ENCODE results near the gene MVB12B.
"Not testable (repeated sequence)": the region's sequence is repeated elsewhere in the genome, so short reads cannot be mapped to it uniquely, and the experiment has no call there.

Gene MVB12B

GRCh38 chr9:126550891-126551351 lies 224.3 kb downstream of the MVB12B start:
- peaks cover 0 to 31% (median 0%) of the 10 kb centered on the region in 3 experiments for H3K27me3 ChIP-seq (ENCODE audit: control insufficient read depth in 3 of 3, insufficient read depth in 3 of 3, low read depth in 1 of 3, low read length in 3 of 3)
- H4K8ac ChIP-seq (ENCODE audit: low read depth, low read length) = no peak overlapping the region
- H2AK5ac ChIP-seq (ENCODE audit: low read depth, low read length) = peak overlapping the region; percentile 94
- no peak overlapping the region for H2BK5ac ChIP-seq (ENCODE audit: low read length)
- no peaks in the 10 kb centered on the region for H3K9me3 ChIP-seq (replicated peaks in 1 of 2; ENCODE audit: control insufficient read depth in 2 of 2, insufficient read depth in 1 of 2, low read depth in 1 of 2, low read length in 2 of 2)
- H3K27ac ChIP-seq (replicated peaks; ENCODE audit: low read length) = no peak overlapping the region
- H4K91ac ChIP-seq (ENCODE audit: low read depth, low read length, poor library complexity) = no peak overlapping the region
- no CpG with 5 or more reads among the region's 15 CpGs for WGBS, 2 donors (ENCODE audit: extremely low coverage in 2 of 2, insufficient read length in 2 of 2, insufficient replicate concordance in 1 of 2)
- no peaks in the 10 kb centered on the region for H3K36me3 ChIP-seq (replicated peaks in 1 of 2; ENCODE audit: control insufficient read depth in 2 of 2, insufficient read depth in 2 of 2, low read length in 2 of 2)
- peak overlapping the region; percentile 54 for H3K9ac ChIP-seq (ENCODE audit: low read depth, low read length, poor library complexity)
- no peak overlapping the region for H3K18ac ChIP-seq (ENCODE audit: low read length)
- no peak overlapping the region for H2BK12ac ChIP-seq (ENCODE audit: low read length)
- no peak for DNase-seq (ENCODE audit: low spot score)
- no peak overlapping the region for H3K4me2 ChIP-seq (ENCODE audit: insufficient read depth, low read length, poor library complexity, severe bottlenecking)
- no peak overlapping the region for H3K4me3 ChIP-seq (ENCODE audit: low read length in 2 of 2)
- peak overlapping the region; percentile 87 for H3K14ac ChIP-seq (ENCODE audit: low read length)
- peak overlapping the region; percentile 83 for H2BK15ac ChIP-seq (ENCODE audit: low read length)
- no peaks in the 10 kb centered on the region for H3K79me1 ChIP-seq (ENCODE audit: low read depth, low read length)
- no peak overlapping the region for H3K4ac ChIP-seq (ENCODE audit: low read length)
- H3K4me1 ChIP-seq (ENCODE audit: control insufficient read depth in 2 of 2, insufficient read depth in 1 of 2, low read depth in 1 of 2, low read length in 2 of 2) = peaks cover 0 to 7% of the 10 kb centered on the region in 2 donors
- no peak overlapping the region for H2AFZ ChIP-seq (ENCODE audit: low read length)
- no peak overlapping the region for H3K23ac ChIP-seq (ENCODE audit: low read depth, low read length, poor library complexity)
- H2BK120ac ChIP-seq (ENCODE audit: low read depth, low read length) = no peak overlapping the region

- no peaks in the 10 kb centered on the region for H3K36me3 ChIP-seq (replicated peaks in 1 of 2; ENCODE audit: control insufficient read depth in 2 of 2, insufficient read depth in 2 of 2, low read length in 2 of 2)
- DNase-seq (ENCODE audit: low spot score) = no peak
- no peak overlapping the region for H3K18ac ChIP-seq (ENCODE audit: low read length)
- H2BK120ac ChIP-seq (ENCODE audit: low read depth, low read length) = no peak overlapping the region
- no peak overlapping the region for H3K9ac ChIP-seq (ENCODE audit: low read depth, low read length, poor library complexity)
- peaks cover 0 to 25% (median 0%) of the 10 kb centered on the region in 3 experiments for H3K27me3 ChIP-seq (ENCODE audit: control insufficient read depth in 3 of 3, insufficient read depth in 3 of 3, low read depth in 1 of 3, low read length in 3 of 3)
- no peak overlapping the region for H2AK5ac ChIP-seq (ENCODE audit: low read depth, low read length)
- no peak overlapping the region for H2BK15ac ChIP-seq (ENCODE audit: low read length)
- no peak overlapping the region for H4K8ac ChIP-seq (ENCODE audit: low read depth, low read length)
- no peak overlapping the region for H3K4ac ChIP-seq (ENCODE audit: low read length)
- no peak overlapping the region for H3K4me3 ChIP-seq (ENCODE audit: low read length in 2 of 2)
- no peak overlapping the region for H3K23ac ChIP-seq (ENCODE audit: low read depth, low read length, poor library complexity)
- H2BK12ac ChIP-seq (ENCODE audit: low read length) = no peak overlapping the region
- peaks cover 0 to 7% of the 10 kb centered on the region in 2 donors for H3K4me1 ChIP-seq (ENCODE audit: control insufficient read depth in 2 of 2, insufficient read depth in 1 of 2, low read depth in 1 of 2, low read length in 2 of 2)
- no peak overlapping the region for H2BK5ac ChIP-seq (ENCODE audit: low read length)
- H2AFZ ChIP-seq (ENCODE audit: low read length) = no peak overlapping the region
- WGBS, 2 donors (ENCODE audit: extremely low coverage in 2 of 2, insufficient read length in 2 of 2, insufficient replicate concordance in 1 of 2) = no CpG with 5 or more reads among the region's 6 CpGs
- no peaks in the 10 kb centered on the region for H3K9me3 ChIP-seq (replicated peaks in 1 of 2; ENCODE audit: control insufficient read depth in 2 of 2, insufficient read depth in 1 of 2, low read depth in 1 of 2, low read length in 2 of 2)
- H3K4me2 ChIP-seq (ENCODE audit: insufficient read depth, low read length, poor library complexity, severe bottlenecking) = no peak overlapping the region
- H3K14ac ChIP-seq (ENCODE audit: low read length) = no peak overlapping the region
- no peak overlapping the region for H4K91ac ChIP-seq (ENCODE audit: low read depth, low read length, poor library complexity)
- H3K27ac ChIP-seq (replicated peaks; ENCODE audit: low read length) = no peak overlapping the region
- no peaks in the 10 kb centered on the region for H3K79me1 ChIP-seq (ENCODE audit: low read depth, low read length)
These were observed 225.2 kb downstream of the MVB12B start for GRCh38 chr9:126551812-126552211.

GRCh38 chr9:126554292-126554691 lies 227.7 kb downstream of the MVB12B start:
- Histone ChIP-seq H3K27me3 (ENCODE audit: control insufficient read depth in 3 of 3, insufficient read depth in 3 of 3, low read depth in 1 of 3, low read length in 3 of 3) (peaks cover 0 to 10% (median 0%) of the 10 kb centered on the region in 3 experiments), H3K23ac (ENCODE audit: low read depth, low read length, poor library complexity) (no peak overlapping the region), H3K27ac (replicated peaks; ENCODE audit: low read length) (no peak overlapping the region), H3K4me3 (ENCODE audit: low read length in 2 of 2) (no peak overlapping the region), H3K9ac (ENCODE audit: low read depth, low read length, poor library complexity) (peak overlapping the region; percentile 10), H4K8ac (ENCODE audit: low read depth, low read length) (no peak overlapping the region), H2AFZ (ENCODE audit: low read length) (no peak overlapping the region), H3K4me1 (ENCODE audit: control insufficient read depth in 2 of 2, insufficient read depth in 1 of 2, low read depth in 1 of 2, low read length in 2 of 2) (peaks cover 0 to 7% of the 10 kb centered on the region in 2 donors), H3K14ac (ENCODE audit: low read length) (no peak overlapping the region), H3K4ac (ENCODE audit: low read length) (no peak overlapping the region), H2BK5ac (ENCODE audit: low read length) (no peak overlapping the region), H4K91ac (ENCODE audit: low read depth, low read length, poor library complexity) (no peak overlapping the region), H3K79me1 (ENCODE audit: low read depth, low read length) (no peaks in the 10 kb centered on the region), H2BK15ac (ENCODE audit: low read length) (no peak overlapping the region), H2AK5ac (ENCODE audit: low read depth, low read length) (no peak overlapping the region), H3K4me2 (ENCODE audit: insufficient read depth, low read length, poor library complexity, severe bottlenecking) (no peak overlapping the region), H2BK12ac (ENCODE audit: low read length) (no peak overlapping the region), H3K9me3 (replicated peaks in 1 of 2; ENCODE audit: control insufficient read depth in 2 of 2, insufficient read depth in 1 of 2, low read depth in 1 of 2, low read length in 2 of 2) (no peaks in the 10 kb centered on the region), H3K36me3 (replicated peaks in 1 of 2; ENCODE audit: control insufficient read depth in 2 of 2, insufficient read depth in 2 of 2, low read length in 2 of 2) (no peaks in the 10 kb centered on the region), H3K18ac (ENCODE audit: low read length) (peak overlapping the region; percentile 72), H2BK120ac (ENCODE audit: low read depth, low read length) (no peak overlapping the region)
- no peak for DNase-seq (ENCODE audit: low spot score)
- WGBS, 2 donors (ENCODE audit: extremely low coverage in 2 of 2, insufficient read length in 2 of 2, insufficient replicate concordance in 1 of 2) = no CpG with 5 or more reads among the region's 8 CpGs

DNA sequence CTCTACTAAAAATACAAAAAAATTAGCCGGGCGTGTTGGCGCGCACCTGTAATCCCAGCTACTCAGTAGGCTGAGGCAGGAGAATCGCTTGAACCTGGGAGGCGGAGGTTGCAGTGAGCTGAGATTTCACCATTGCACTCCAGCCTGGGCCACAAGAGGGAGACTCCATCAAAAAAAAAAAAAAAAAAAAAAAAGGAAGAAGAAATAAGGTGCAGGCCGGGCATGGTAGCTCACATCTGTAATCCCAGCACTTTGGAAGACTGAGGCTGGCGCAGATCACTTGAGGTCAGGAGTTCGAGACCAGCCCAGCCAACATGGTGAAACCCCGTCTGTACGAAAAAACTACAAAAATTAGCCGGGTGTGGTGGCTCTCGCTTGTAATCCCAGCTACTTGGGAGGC lies 228.8 kb downstream of the MVB12B start:
- no CpG with 5 or more reads among the region's 13 CpGs for WGBS, 2 donors (ENCODE audit: extremely low coverage in 2 of 2, insufficient read length in 2 of 2, insufficient replicate concordance in 1 of 2)
- H2AK5ac ChIP-seq (ENCODE audit: low read depth, low read length); H3K4me1 ChIP-seq (ENCODE audit: control insufficient read depth in 2 of 2, insufficient read depth in 1 of 2, low read depth in 1 of 2, low read length in 2 of 2); H3K23ac ChIP-seq (ENCODE audit: low read depth, low read length, poor library complexity); H3K14ac ChIP-seq (ENCODE audit: low read length); H2AFZ ChIP-seq (ENCODE audit: low read length); H2BK15ac ChIP-seq (ENCODE audit: low read length); H3K79me1 ChIP-seq (ENCODE audit: low read depth, low read length); H2BK5ac ChIP-seq (ENCODE audit: low read length); H4K8ac ChIP-seq (ENCODE audit: low read depth, low read length); H3K4me3 ChIP-seq (ENCODE audit: low read length in 2 of 2); H3K9me3 ChIP-seq (replicated peaks in 1 of 2; ENCODE audit: control insufficient read depth in 2 of 2, insufficient read depth in 1 of 2, low read depth in 1 of 2, low read length in 2 of 2); DNase-seq (ENCODE audit: low spot score); H3K27ac ChIP-seq (replicated peaks; ENCODE audit: low read length); H3K4me2 ChIP-seq (ENCODE audit: insufficient read depth, low read length, poor library complexity, severe bottlenecking); H4K91ac ChIP-seq (ENCODE audit: low read depth, low read length, poor library complexity); H3K4ac ChIP-seq (ENCODE audit: low read length); H3K36me3 ChIP-seq (replicated peaks in 1 of 2; ENCODE audit: control insufficient read depth in 2 of 2, insufficient read depth in 2 of 2, low read length in 2 of 2); H2BK120ac ChIP-seq (ENCODE audit: low read depth, low read length); H3K18ac ChIP-seq (ENCODE audit: low read length); H3K9ac ChIP-seq (ENCODE audit: low read depth, low read length, poor library complexity); H2BK12ac ChIP-seq (ENCODE audit: low read length): not testable (repeated sequence)
- H3K27me3 ChIP-seq (ENCODE audit: control insufficient read depth in 3 of 3, insufficient read depth in 3 of 3, low read depth in 1 of 3, low read length in 3 of 3) = peaks cover 0 to 11% (median 0%) of the 10 kb centered on the region in 3 experiments

Data from neuronal stem cell (in vitro differentiated cells).